Esophagus muscularis mucosa (tissue), 4 donors: ENCODE data around the gene KIF2C. TPM values are rescaled to one million over a fixed set of nuclear protein-coding genes. Genes with fewer than 3 reads are reported as not detected.

ENCODE experiments used
- DNase-seq: peaks from one replicate; pipeline ENCODE4 v3.0.0-alpha.2; 2017; ENCODE audit errors: extremely low spot score
- H3K27ac ChIP-seq, 4 donors: fragments of 200-600 bp; sonication (generic); replicated peaks in 1 of 4; 1 replicate in 3 of 4; 2 replicates in 1 of 4; pipeline ENCODE4 v1.5.1; 2016 to 2019; ENCODE audit warnings: mild to moderate bottlenecking in 1 of 4
- H3K27me3 ChIP-seq, 4 donors: fragments of 200-600 bp; sonication (generic); one replicate each; pipeline versions ENCODE4 v1.5.1 to v1.6.0; 2016 to 2019
- H3K36me3 ChIP-seq, 4 donors: fragments of 200-600 bp; sonication (generic); one replicate each; pipeline ENCODE4 v1.5.1; 2016 to 2019
- H3K4me1 ChIP-seq, 4 donors: fragments of 200-600 bp; sonication (generic); one replicate each; pipeline ENCODE4 v1.5.1; 2016 to 2019
- H3K4me3 ChIP-seq, 4 donors: fragments of 200-600 bp; sonication (generic); 1 replicate in 2 of 4; 2 replicates in 2 of 4; pipeline ENCODE4 v1.5.1; 2016 to 2019; ENCODE audit warnings: mild to moderate bottlenecking in 4 of 4, moderate library complexity in 1 of 4
- H3K9me3 ChIP-seq, 4 donors: fragments of 200-600 bp; sonication (generic); 1 replicate in 3 of 4; 2 replicates in 1 of 4; pipeline ENCODE4 v1.5.1; 2016 to 2019
- EP300 ChIP-seq: sonication (generic); formaldehyde crosslinking; IDR thresholded peaks from one replicate; pipeline ENCODE4 v1.6.1; 2017; ENCODE audit warnings: antibody characterized with exemption
- POLR2A ChIP-seq: fragments of 450-650 bp; IDR thresholded peaks from one replicate; pipeline ENCODE4 v1.6.1; 2017; ENCODE audit warnings: antibody characterized with exemption, moderate library complexity, mild to moderate bottlenecking, low read depth
- POLR2AphosphoS5 ChIP-seq, 2 donors: sonication (generic); formaldehyde crosslinking; IDR thresholded peaks; one replicate each; pipeline ENCODE4 v1.6.1; 2017; ENCODE audit warnings: antibody characterized with exemption in 2 of 2
- WGBS: methylation state at CpG from one replicate; pipeline ENCODE4 v1.1.5; 2018; 5-methylcytosine and 5-hydroxymethylcytosine counted together
- intact Hi-C: fragments of 100-400 bp; cut with DNase I; formaldehyde crosslinking; loops from one replicate; pipeline ENCODE4 v1.15.1; 2023
- total RNA-seq, 4 donors: library from RNA; depleted of rRNA; stranded (reverse); fragments of >200 nt; gene quantifications; one replicate each; pipeline versions ENCODE4 v1.1.0 to v1.2.1, GENCODE V29; 2016
- TF ChIP-seq, protein P1 (sequence below), 3 experiments: fragments of 200-600 bp in 2 of 3; fragments of 450-650 bp in 1 of 3; sonication (generic) in 2 of 3; IDR thresholded peaks; one replicate each; pipeline ENCODE4 v1.5.1; 2017 to 2019; ENCODE audit warnings: antibody characterized with exemption in 3 of 3, mild to moderate bottlenecking in 2 of 3, moderate library complexity in 1 of 3

KIF2C gene
- total RNA-seq, 4 donors from 2014 or later = 0.17 to 1.2 (median 0.96) TPM

DNA sequence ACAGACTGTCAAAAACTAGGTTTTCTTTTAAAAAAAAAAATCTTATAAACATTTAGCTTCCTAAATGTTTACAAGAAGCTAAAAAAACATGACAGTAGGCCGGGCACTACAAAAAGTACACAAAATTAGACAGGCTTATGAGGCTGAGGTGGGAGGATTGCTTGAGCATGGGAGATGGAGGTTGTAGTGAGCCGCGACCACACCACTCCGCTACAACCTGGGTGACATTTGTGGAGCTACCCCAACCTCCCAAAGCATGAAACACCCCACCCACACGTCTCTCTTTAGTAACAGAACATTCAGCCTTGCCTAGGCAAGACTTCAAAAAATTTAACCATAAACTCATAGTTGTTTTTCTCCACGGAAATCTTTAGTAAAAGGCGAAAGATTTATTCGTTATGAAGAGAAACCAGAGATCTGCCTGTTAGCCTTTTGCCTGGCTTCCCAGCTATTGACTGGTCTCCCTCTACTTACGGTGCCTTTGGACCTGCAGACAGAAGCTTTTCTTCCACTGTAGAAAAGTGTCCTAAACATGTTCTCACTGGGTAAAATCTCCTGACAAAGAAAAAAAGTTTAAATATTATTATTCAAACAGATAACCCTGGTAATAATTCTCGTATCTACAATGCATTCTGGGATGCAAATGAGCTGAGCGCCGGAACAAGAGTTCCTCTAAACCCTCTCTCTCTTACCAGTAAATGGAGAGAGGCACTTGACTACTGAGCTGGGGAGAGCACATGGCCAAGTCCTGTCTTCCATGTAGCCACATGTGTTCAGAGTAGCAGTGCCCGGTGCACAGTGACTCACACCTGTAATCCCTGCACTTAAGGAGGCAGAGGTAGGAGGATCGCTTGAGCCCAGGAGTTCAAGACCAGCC lies 17.9 kb upstream of the KIF2C start:
- intact Hi-C loops = no loop called here
- no peak for DNase-seq
- Histone ChIP-seq H3K36me3 (no peaks in the 10 kb centered on the region), H3K9me3 (no peaks in the 10 kb centered on the region), H3K4me1 (peaks cover 0 to 13% (median 9%) of the 10 kb centered on the region in 4 donors), H3K27ac (peak overlapping the region in 1 of 4 donors; percentile 38), H3K4me3 (no peak overlapping the region), H3K27me3 (peaks cover 0 to 16% (median 0%) of the 10 kb centered on the region in 4 donors)
- 47% methylated on average over 14 of the region's 14 CpGs for WGBS
- TF ChIP-seq EP300 (no peak), POLR2AphosphoS5 (IDR thresholded peaks at IDR 0.05) (peak in 1 of 2 donors; percentile 80), POLR2A (peak; percentile 73)

- Histone ChIP-seq H3K4me1 (peaks cover 0 to 4% (median 3%) of the 10 kb centered on the region in 4 donors), H3K27ac (no peak overlapping the region), H3K36me3 (no peaks in the 10 kb centered on the region), H3K9me3 (no peaks in the 10 kb centered on the region), H3K27me3 (peaks cover 0 to 16% (median 0%) of the 10 kb centered on the region in 4 donors), H3K4me3 (no peak overlapping the region)
- WGBS = 85% methylated on average over 9 of the region's 9 CpGs
- TF ChIP-seq POLR2AphosphoS5 (IDR thresholded peaks at IDR 0.05) (no peak), EP300 (no peak), POLR2A (no peak)
- TF ChIP-seq, protein P1, sequence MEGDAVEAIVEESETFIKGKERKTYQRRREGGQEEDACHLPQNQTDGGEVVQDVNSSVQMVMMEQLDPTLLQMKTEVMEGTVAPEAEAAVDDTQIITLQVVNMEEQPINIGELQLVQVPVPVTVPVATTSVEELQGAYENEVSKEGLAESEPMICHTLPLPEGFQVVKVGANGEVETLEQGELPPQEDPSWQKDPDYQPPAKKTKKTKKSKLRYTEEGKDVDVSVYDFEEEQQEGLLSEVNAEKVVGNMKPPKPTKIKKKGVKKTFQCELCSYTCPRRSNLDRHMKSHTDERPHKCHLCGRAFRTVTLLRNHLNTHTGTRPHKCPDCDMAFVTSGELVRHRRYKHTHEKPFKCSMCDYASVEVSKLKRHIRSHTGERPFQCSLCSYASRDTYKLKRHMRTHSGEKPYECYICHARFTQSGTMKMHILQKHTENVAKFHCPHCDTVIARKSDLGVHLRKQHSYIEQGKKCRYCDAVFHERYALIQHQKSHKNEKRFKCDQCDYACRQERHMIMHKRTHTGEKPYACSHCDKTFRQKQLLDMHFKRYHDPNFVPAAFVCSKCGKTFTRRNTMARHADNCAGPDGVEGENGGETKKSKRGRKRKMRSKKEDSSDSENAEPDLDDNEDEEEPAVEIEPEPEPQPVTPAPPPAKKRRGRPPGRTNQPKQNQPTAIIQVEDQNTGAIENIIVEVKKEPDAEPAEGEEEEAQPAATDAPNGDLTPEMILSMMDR (IDR thresholded peaks at IDR 0.05) = no peak
- intact Hi-C loops = no loop called here
- no peak for DNase-seq
Measured at GRCh38 chr1:44723064-44723463, 16.6 kb upstream of the KIF2C start.

DNA sequence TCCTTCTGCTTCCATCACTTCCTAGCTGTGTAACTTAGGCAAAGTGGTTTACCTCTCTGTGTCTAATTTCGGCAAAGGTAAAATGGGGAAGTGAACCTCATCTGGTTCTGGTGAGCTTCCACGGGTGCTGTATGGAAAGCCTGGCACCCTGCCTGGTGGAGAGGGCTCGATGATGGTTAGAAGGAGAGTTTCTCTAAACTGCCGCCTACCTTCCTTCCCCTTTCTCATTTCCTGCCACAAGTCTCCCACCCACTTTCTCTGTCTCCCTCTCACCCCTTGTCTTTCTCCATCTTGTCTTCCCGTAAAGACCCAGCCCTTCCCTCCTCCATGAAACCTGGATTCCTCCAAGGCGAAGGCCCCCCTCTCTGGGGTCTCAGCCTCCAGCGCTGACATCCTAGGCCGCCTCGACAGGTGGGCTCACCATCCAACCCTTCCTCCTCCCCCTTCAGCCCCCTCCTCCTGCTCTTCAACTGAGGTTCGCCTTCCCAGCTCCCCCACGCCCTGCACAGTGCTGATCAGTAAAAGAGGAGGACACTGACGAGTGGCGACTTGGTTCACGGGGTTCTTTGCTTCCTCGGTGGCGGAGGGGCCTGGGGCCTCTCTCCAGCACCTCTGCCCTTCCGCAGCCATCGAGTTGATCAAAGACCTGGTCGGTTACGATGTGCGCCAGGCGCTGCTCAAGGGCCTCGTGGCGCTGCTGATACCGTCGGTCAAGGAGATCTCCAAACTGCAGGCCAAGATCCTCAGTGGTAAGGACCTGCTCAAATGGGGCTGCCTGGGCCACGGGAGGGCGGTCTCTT lies 15.9 kb upstream of the KIF2C start:
- intact Hi-C loops = no loop called here
- Histone ChIP-seq H3K36me3 (no peaks in the 10 kb centered on the region), H3K27me3 (peaks cover 0 to 16% (median 0%) of the 10 kb centered on the region in 4 donors), H3K4me1 (no peaks in the 10 kb centered on the region), H3K27ac (no peak overlapping the region), H3K4me3 (no peak overlapping the region), H3K9me3 (no peaks in the 10 kb centered on the region)
- TF ChIP-seq POLR2A = no peak
- TF ChIP-seq, protein P1 (IDR thresholded peaks at IDR 0.05) = no peak
- TF ChIP-seq EP300 = no peak
- TF ChIP-seq POLR2AphosphoS5 (IDR thresholded peaks at IDR 0.05) = no peak
- no peak for DNase-seq
- 83% methylated on average over 26 of the region's 28 CpGs for WGBS

DNA sequence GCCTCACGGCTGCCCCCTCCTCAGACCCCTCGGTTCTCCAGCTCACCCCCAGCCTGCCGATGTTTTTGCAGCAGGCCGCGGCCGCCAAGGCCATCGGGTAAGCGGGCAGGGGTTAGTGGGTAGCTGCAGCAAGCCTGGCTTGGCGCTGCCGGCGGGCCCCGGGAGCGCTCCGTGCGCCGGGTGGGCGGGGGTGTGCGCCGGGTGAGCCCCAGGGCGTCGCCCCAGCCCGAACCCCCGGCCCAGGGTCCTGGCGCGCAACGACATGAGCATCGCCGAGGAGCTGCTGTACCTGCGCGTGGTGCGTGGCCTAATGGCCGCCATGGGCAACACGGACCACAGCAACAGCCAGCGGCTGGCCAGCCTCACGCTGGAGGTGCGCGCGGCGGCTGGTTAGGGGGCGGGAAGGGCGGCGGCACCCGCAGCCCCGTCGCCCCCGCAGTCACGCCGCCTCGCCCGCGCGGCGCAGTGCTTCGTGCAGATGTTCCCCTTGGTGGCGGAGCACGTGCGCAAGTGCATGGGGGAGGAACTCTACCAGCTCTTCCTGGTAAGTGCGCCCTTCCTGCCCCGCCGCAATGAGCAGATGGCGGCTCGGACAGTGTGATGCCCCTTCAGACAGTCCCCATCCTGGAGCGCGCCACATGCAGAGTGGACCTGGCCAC lies 15.2 kb upstream of the KIF2C start:
- TF ChIP-seq EP300 (no peak), POLR2A (no peak), POLR2AphosphoS5 (IDR thresholded peaks at IDR 0.05) (no peak)
- TF ChIP-seq, protein P1 (IDR thresholded peaks at IDR 0.05) = no peak
- Histone ChIP-seq H3K36me3 (no peaks in the 10 kb centered on the region), H3K4me1 (peaks cover 0 to 5% (median under 1%) of the 10 kb centered on the region in 4 donors), H3K9me3 (no peaks in the 10 kb centered on the region), H3K27ac (no peak overlapping the region), H3K27me3 (peaks cover 0 to 16% (median 0%) of the 10 kb centered on the region in 4 donors), H3K4me3 (no peak overlapping the region)
- DNase-seq = no peak
- intact Hi-C loops = no loop called here
- WGBS = 82% methylated on average over 11 of the region's 64 CpGs
